Heart left ventricle (tissue), 16 donors: ENCODE results near the gene TSPAN11. TPM values are rescaled to one million over a fixed set of nuclear protein-coding genes. Genes with fewer than 3 reads are reported as not detected.

Experiments
- ATAC-seq, 4 donors: fragments of 200-7000 bp; cut with Tn5 transposase; one replicate each; pipeline ENCODE4 v1.9.1; 2020 to 2022; ENCODE audit warnings: moderate library complexity in 4 of 4, mild to moderate bottlenecking in 3 of 4, moderate number of reproducible peaks in 1 of 4
- DNase-seq, 5 donors: peaks; one replicate each; pipeline ENCODE4 v3.0.0-alpha.2; 2020
- H3K27ac ChIP-seq, 12 donors: fragments of 200-600 bp; sonication (generic) in 4 of 12; one replicate each; pipeline versions ENCODE4 v1.5.0 to v1.8.0; 2016 to 2022; ENCODE audit warnings: mild to moderate bottlenecking in 2 of 12
- H3K27me3 ChIP-seq, 9 donors: fragments of 200-600 bp; sonication (generic) in 2 of 9; one replicate each; pipeline versions ENCODE4 v1.5.1 to v1.8.0; 2016 to 2022; ENCODE audit warnings: mild to moderate bottlenecking in 3 of 9
- H3K36me3 ChIP-seq, 9 donors: fragments of 200-600 bp; sonication (generic) in 2 of 9; one replicate each; pipeline versions ENCODE4 v1.5.0 to v1.8.0; 2018 to 2022; ENCODE audit warnings: mild to moderate bottlenecking in 2 of 9
- H3K4me1 ChIP-seq, 12 donors: fragments of 200-600 bp; sonication (generic) in 4 of 12; one replicate each; pipeline versions ENCODE4 v1.5.0 to v1.8.0; 2016 to 2022; ENCODE audit warnings: mild to moderate bottlenecking in 3 of 12
- H3K4me3 ChIP-seq, 12 donors: fragments of 200-600 bp; sonication (generic) in 4 of 12; one replicate each; pipeline versions ENCODE4 v1.5.0 to v1.8.0; 2017 to 2022; ENCODE audit warnings: mild to moderate bottlenecking in 9 of 12, moderate library complexity in 4 of 12
- H3K9me3 ChIP-seq, 12 donors: fragments of 200-600 bp; sonication (generic) in 4 of 12; one replicate each; pipeline versions ENCODE4 v1.5.0 to v1.8.0; 2016 to 2022; ENCODE audit warnings: mild to moderate bottlenecking in 1 of 12
- POLR2A ChIP-seq, 2 donors: fragments of 450-650 bp; IDR thresholded peaks; one replicate each; pipeline ENCODE4 v1.6.1; 2017; ENCODE audit warnings: antibody characterized with exemption in 2 of 2, mild to moderate bottlenecking in 2 of 2, moderate library complexity in 2 of 2
- WGBS, 4 donors: extraction: QIAGEN DNeasy Blood & Tissue Kit in 2 of 4; methylation state at CpG; one replicate each; pipeline versions ENCODE4 v1.1.5 to v1.1.7; 2013 to 2018; 5-methylcytosine and 5-hydroxymethylcytosine counted together
- intact Hi-C, 10 donors: fragments of 100-400 bp; cut with DNase I; formaldehyde crosslinking; loops; one replicate each; pipeline versions ENCODE4 v1.11.1 to v1.14.2; 2022
- polyA plus RNA-seq, 2 donors: library from polyadenylated mRNA; stranded (reverse); fragments of 200-250 nt; gene quantifications; one replicate each; pipeline ENCODE4 v1.2.3, GENCODE V29; 2013
- total RNA-seq, 9 donors: library from RNA; depleted of rRNA in 2 of 9; stranded (reverse); fragments of >200 nt in 2 of 9; fragmentation: NEBNext Ultra II Directional in 3 of 9; extraction: Animal tissue kit (Norgen Biotek cat#: 25700) in 3 of 9; gene quantifications; one replicate each; pipeline versions ENCODE4 v1.1.0 to v1.2.4, GENCODE V29; 2016 to 2023
- TF ChIP-seq, protein P1 (sequence below), 12 donors: fragments of 200-600 bp; sonication (generic) in 4 of 12; IDR thresholded peaks; one replicate each; pipeline versions ENCODE4 v1.5.0 to v1.8.0; 2018 to 2022; ENCODE audit warnings: antibody characterized with exemption in 12 of 12, mild to moderate bottlenecking in 5 of 12
- donor health status: ischemic (EF 13 %, LVEDD 7.1; RV severe dilation, severe dysfunction).
- donor health status: healthy with polysubstance abuse.
- donor health status: DM: no; HTN: yes; CAD: no.
- donor health status: DM: no; HTN: no; CAD: no.
- donor health status: ischemic (EF 25% LVEDD 6.9; RV normal size, moderate dysfunction).
- donor health status: ischemic (EF 25% LVEDD 5.7; RV mildly dilated, moderate dysfunction).
- donor health status: healthy.
- donor health status: DM: yes; HTN: yes; CAD: no.
- donor health status: ischemic (EF 35%, LVEDD 5.7; RV mildly dilated, moderate dysfunction).
- donor health status: nonischemic (EF 11% LVEDD 7.7; RV severe dilation, severe dysfunction).
- donor health status: DM: yes; HTN: yes; CAD: no.
- donor health status: PGD.
- donor health status: ischemic (EF 29% LVEDD 5.4; RV normal size, mild dysfunction).
- donor health status: nonischemic (EF 23%, LVEDD 6.1; RV moderate dilation, normal function).

TSPAN11 gene
- total and polyA plus RNA-seq, 11 donors = 0.49 to 4.2 (median 1.9) TPM

DNA sequence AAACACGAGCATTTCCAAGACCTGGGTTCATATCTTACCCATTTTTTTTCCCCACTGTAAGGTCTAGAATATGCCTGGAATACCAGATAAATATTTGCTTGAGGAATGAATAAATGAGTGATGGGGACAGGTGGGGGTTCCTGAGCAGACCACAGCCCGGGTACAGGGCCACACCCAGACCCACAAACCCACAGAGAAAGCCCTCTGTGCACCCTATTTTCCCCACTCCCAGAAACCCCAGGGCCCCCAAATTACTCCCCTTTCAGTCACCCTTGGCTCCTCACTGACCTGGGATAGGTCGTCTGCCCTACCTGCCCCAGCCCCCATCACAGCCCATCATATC, 80.6 kb downstream of the TSPAN11 start:
- ATAC-seq = no peak
- WGBS, 4 donors = 84 to 90% (median 87%) methylated on average over 3 of the region's 3 CpGs
- no peak overlapping the region for H3K27ac ChIP-seq
- no peaks in the 10 kb centered on the region for H3K4me1 ChIP-seq
- no peaks in the 10 kb centered on the region for H3K36me3 ChIP-seq
- TF ChIP-seq POLR2A (IDR thresholded peaks at IDR 0.05) = no peak
- TF ChIP-seq, protein P1, sequence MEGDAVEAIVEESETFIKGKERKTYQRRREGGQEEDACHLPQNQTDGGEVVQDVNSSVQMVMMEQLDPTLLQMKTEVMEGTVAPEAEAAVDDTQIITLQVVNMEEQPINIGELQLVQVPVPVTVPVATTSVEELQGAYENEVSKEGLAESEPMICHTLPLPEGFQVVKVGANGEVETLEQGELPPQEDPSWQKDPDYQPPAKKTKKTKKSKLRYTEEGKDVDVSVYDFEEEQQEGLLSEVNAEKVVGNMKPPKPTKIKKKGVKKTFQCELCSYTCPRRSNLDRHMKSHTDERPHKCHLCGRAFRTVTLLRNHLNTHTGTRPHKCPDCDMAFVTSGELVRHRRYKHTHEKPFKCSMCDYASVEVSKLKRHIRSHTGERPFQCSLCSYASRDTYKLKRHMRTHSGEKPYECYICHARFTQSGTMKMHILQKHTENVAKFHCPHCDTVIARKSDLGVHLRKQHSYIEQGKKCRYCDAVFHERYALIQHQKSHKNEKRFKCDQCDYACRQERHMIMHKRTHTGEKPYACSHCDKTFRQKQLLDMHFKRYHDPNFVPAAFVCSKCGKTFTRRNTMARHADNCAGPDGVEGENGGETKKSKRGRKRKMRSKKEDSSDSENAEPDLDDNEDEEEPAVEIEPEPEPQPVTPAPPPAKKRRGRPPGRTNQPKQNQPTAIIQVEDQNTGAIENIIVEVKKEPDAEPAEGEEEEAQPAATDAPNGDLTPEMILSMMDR (IDR thresholded peaks at IDR 0.05) = no peak
- intact Hi-C loops = no loop called here
- H3K9me3 ChIP-seq = no peaks in the 10 kb centered on the region
- H3K4me3 ChIP-seq = no peak overlapping the region
- H3K27me3 ChIP-seq = no peaks in the 10 kb centered on the region
- no peak for DNase-seq

DNA sequence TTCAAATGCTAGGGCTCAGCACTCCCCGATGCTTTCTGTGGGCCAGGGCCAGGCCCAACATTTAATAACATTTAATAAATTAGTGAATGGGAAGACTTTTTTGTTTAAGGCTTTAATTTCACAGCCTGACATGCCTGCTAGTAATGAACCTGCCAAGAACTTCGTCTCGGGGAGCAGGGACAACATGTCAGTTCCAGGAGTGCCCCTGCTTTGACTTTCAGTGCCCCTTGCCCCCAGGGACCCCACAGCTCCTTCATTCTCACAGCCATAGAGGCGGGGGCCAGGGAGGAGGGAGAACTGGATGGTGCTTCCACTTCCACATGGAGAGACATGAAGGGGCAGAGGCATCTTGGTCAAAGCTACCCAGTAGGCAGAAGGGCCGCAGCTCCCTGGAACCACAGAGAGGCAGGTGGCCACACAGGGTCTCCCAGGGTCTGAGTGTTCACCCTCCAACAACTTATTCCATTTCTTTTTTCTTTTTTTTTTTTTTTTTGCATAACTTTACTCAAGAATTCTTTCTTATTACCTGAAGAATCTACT, 81.2 kb downstream of the TSPAN11 start:
- Histone ChIP-seq H3K9me3 (no peaks in the 10 kb centered on the region), H3K4me1 (no peaks in the 10 kb centered on the region), H3K27ac (no peak overlapping the region), H3K36me3 (no peaks in the 10 kb centered on the region), H3K4me3 (no peak overlapping the region), H3K27me3 (no peaks in the 10 kb centered on the region)
- WGBS, 4 donors = 82 to 90% (median 84%) methylated on average over 5 of the region's 5 CpGs
- intact Hi-C loops = no loop called here
- ATAC-seq (no peak), DNase-seq (no peak)
- TF ChIP-seq, protein P1 (IDR thresholded peaks at IDR 0.05) = no peak
- TF ChIP-seq POLR2A (IDR thresholded peaks at IDR 0.05) = no peak

DNA sequence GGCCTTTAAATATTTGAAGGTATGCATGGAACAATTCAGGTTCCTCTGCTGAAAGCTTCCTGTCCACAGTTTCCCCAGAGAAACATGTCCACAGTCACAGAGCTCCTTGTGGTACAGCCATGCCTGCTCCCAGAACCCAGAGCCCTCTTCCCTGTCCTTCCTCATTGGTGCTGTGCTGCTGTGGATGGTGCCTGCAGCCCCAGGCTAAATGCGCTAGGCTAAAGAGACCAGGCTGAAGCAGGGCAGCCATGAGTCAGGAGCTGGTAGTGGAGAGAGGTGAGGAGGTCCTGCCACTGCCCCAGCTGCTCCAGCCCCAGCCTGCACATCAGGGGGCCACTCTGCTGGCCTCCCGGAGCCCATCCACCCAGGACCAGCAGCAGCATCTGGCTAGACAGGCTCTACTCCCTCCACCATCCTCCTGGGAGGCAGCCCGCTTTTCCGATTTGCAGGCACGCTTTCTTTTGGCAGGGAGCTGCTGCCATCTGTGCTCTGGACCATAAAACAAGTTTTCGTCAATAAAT, 81.8 kb downstream of the TSPAN11 start:
- 86 to 94% (median 90%) methylated on average over 6 of the region's 6 CpGs for WGBS, 4 donors
- intact Hi-C loops = no loop called here
- Histone ChIP-seq H3K27ac (no peak overlapping the region), H3K4me3 (no peak overlapping the region), H3K4me1 (no peaks in the 10 kb centered on the region), H3K9me3 (no peaks in the 10 kb centered on the region), H3K27me3 (no peaks in the 10 kb centered on the region), H3K36me3 (no peaks in the 10 kb centered on the region)
- DNase-seq (no peak), ATAC-seq (no peak)
- TF ChIP-seq POLR2A (IDR thresholded peaks at IDR 0.05) = no peak
- TF ChIP-seq, protein P1 (IDR thresholded peaks at IDR 0.05) = no peak

DNA sequence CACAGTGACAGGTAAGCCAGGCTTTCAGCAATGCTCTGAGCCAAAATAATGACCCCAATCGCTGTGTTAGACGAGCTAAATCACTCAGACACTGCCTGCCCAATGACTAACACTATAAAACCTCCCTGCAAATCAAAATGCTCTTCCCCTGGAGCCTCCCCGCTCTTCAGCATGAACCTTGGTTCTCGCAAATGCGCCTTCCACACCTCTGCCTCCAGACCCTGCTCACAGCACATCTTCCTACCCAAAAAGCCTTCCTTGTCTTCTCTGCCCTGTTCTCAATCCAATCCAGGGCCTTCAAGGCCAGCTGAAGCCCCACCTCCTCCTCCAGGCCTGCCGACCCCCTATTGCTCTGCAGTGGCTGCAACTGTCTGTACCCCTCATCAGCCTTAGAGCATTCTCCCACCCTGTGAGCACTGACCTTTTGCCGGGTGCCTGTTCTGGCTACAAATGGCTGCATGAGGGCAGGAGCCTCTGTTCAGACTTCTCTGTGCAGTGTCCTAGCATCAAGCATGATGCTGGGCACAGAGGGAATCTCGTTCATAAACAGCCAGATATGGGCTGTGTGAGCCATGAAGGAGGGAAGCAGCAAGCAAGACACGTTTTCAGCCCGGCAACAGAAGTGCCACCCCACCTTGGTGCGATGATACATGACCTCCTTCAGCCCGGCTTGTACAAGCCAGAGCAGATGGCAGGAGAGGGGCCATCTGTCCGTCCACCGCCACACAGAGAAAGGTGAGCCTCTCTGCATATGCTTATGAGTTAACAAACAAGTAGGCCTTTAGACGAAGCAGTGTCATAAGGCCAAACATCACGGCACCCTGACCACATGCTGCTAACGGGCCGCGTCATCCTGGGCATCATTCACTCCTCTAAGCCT, 82.7 kb downstream of the TSPAN11 start:
- ATAC-seq (no peak), DNase-seq (no peak)
- Histone ChIP-seq H3K4me3 (no peak overlapping the region), H3K27me3 (no peaks in the 10 kb centered on the region), H3K4me1 (no peaks in the 10 kb centered on the region), H3K36me3 (no peaks in the 10 kb centered on the region), H3K27ac (no peak overlapping the region), H3K9me3 (no peaks in the 10 kb centered on the region)
- TF ChIP-seq POLR2A (IDR thresholded peaks at IDR 0.05) = no peak
- TF ChIP-seq, protein P1 (IDR thresholded peaks at IDR 0.05) = no peak
- 82 to 91% (median 88%) methylated on average over 18 to 19 of the region's 19 CpGs for WGBS, 4 donors
- intact Hi-C loops = no loop called here
